Activated T-cell treated with anti-CD3 and anti-CD28 coated beads, Interleukin-2, amount 50 U/mL, for 4 hours (primary cell): ENCODE data around the gene UEVLD. TPM values are rescaled to one million over a fixed set of nuclear protein-coding genes. Genes with fewer than 3 reads are reported as not detected.

Experiments
- ATAC-seq, 2 donors: fragments of 200-7000 bp; cut with Tn5 transposase; one replicate each; pipeline ENCODE4 v1.10.0; 2021
- DNase-seq: peaks from one replicate; pipeline ENCODE4 v3.0.0-alpha.2; 2020
- H3K27me3 Mint-ChIP-seq: one replicate; pipeline ENCODE4 v1.8.0; 2021; ENCODE audit warnings: low read depth, mixed read lengths
- H3K36me3 Mint-ChIP-seq: one replicate; pipeline ENCODE4 v1.8.0; 2022; ENCODE audit warnings: mixed read lengths; ENCODE audit not compliant: insufficient read depth
- H3K4me1 Mint-ChIP-seq: one replicate; pipeline ENCODE4 v1.8.0; 2021; ENCODE audit warnings: low read depth, mixed read lengths
- H3K4me3 Mint-ChIP-seq: one replicate; pipeline ENCODE4 v1.8.0; 2021; ENCODE audit warnings: mild to moderate bottlenecking, moderate library complexity, mixed read lengths
- H3K9me3 Mint-ChIP-seq: one replicate; pipeline ENCODE4 v1.8.0; 2021; ENCODE audit warnings: mixed read lengths
- total RNA-seq, 3 donors: library from RNA; stranded (reverse); gene quantifications; one replicate each; pipeline ENCODE4 v1.2.1, GENCODE V29; 2021

The UEVLD gene
- total RNA-seq, 3 donors from 2014 or later = 9.5 to 11.6 (median 10.8) TPM

GRCh38 chr11:18495703-18496102 lies 92.8 kb downstream of the UEVLD start:
- DNase-seq (no peak), ATAC-seq (no peak)
- no peaks in the 10 kb centered on the region for H3K9me3 Mint-ChIP-seq
- no peak overlapping the region for H3K4me3 Mint-ChIP-seq
- H3K27me3 Mint-ChIP-seq = no peaks in the 10 kb centered on the region
- H3K4me1 Mint-ChIP-seq = peaks cover 5% of the 10 kb centered on the region
- peaks cover 38% of the 10 kb centered on the region for H3K36me3 Mint-ChIP-seq

- DNase-seq (no peak), ATAC-seq (no peak)
- Mint-ChIP-seq H3K4me3 (no peak overlapping the region), H3K9me3 (no peaks in the 10 kb centered on the region), H3K4me1 (peaks cover 5% of the 10 kb centered on the region), H3K36me3 (peaks cover 38% of the 10 kb centered on the region), H3K27me3 (no peaks in the 10 kb centered on the region)
These were observed 93.3 kb downstream of the UEVLD start for GRCh38 chr11:18495271-18495670.

DNA sequence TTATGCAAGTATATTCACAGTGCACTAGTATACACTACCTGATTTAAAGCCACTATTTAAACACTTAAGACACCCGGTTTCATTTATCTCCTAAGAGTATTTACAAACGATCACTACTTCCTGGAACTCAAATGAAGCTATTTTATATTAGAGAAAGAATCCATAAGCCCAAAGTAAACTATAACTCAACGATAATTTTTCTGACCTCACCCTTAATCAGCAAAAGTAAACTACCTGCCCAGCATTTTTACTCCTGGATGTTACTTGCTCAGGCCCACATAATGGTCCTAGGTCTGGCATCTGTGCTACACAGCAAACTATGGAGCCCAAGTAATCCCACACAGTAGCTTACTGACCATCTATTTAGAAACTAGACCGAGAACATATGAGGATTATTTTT lies 95.2 kb downstream of the UEVLD start:
- Mint-ChIP-seq H3K36me3 (peaks cover 35% of the 10 kb centered on the region), H3K9me3 (no peaks in the 10 kb centered on the region), H3K4me3 (no peak overlapping the region), H3K4me1 (peaks cover 5% of the 10 kb centered on the region), H3K27me3 (no peaks in the 10 kb centered on the region)
- ATAC-seq (no peak), DNase-seq (no peak)

- ATAC-seq (no peak), DNase-seq (no peak)
- Mint-ChIP-seq H3K9me3 (no peaks in the 10 kb centered on the region), H3K27me3 (no peaks in the 10 kb centered on the region), H3K36me3 (peaks cover 33% of the 10 kb centered on the region), H3K4me3 (no peak overlapping the region), H3K4me1 (peaks cover 5% of the 10 kb centered on the region)
These were observed 95.6 kb downstream of the UEVLD start for GRCh38 chr11:18492888-18493287.

- H3K36me3 Mint-ChIP-seq = peaks cover 38% of the 10 kb centered on the region
- no peak for ATAC-seq
- no peaks in the 10 kb centered on the region for H3K9me3 Mint-ChIP-seq
- no peak for DNase-seq
- peaks cover 5% of the 10 kb centered on the region for H3K4me1 Mint-ChIP-seq
- no peak overlapping the region for H3K4me3 Mint-ChIP-seq
- no peaks in the 10 kb centered on the region for H3K27me3 Mint-ChIP-seq
These were observed 96.6 kb downstream of the UEVLD start for GRCh38 chr11:18491924-18492323.

DNA sequence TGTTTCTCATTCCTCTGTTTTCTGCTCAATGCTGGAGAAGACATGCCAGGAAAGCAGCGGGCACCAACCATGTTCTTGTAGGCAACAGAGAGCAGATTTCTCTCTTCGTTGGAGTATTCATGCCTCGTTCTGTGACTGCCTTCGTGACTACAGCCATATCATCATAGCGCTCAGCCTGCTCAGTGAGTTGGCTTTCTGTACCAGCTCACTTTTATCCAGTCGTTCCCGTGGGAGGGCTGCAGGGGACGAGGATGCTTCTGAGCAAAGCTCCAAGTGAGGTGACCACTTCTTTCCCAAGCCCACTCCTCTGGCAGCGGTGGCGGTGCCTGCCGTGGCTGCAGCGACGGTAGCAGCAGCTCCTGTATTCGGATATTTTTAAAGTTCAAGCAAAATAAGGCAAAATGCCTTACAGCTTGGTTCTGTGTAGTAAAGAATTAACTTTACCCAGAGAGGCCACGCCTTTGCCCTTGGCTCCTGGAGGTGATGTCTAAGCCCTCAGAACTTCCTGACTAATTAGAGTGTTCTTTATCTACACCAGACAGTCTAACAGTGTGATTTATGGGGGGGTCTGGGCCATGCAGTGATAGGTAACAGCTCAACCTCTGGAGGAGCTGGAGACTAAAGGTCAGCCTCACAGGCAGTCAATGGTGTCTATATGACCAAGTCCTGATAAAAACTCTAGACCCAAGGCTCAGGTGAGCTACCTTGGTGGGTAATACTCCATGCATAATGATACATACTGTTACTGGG lies 97.6 kb downstream of the UEVLD start:
- H3K9me3 Mint-ChIP-seq = no peaks in the 10 kb centered on the region
- H3K36me3 Mint-ChIP-seq = peaks cover 43% of the 10 kb centered on the region
- no peak overlapping the region for H3K4me3 Mint-ChIP-seq
- DNase-seq = no peak
- no peak for ATAC-seq
- H3K27me3 Mint-ChIP-seq = no peaks in the 10 kb centered on the region
- peaks cover 5% of the 10 kb centered on the region for H3K4me1 Mint-ChIP-seq

- Mint-ChIP-seq H3K9me3 (no peaks in the 10 kb centered on the region), H3K4me3 (no peak overlapping the region), H3K36me3 (peaks cover 38% of the 10 kb centered on the region), H3K4me1 (peaks cover 3% of the 10 kb centered on the region), H3K27me3 (no peaks in the 10 kb centered on the region)
- DNase-seq = no peak
- no peak for ATAC-seq
These were observed 98.2 kb downstream of the UEVLD start for GRCh38 chr11:18490319-18490718.

GRCh38 chr11:18485913-18486528 lies 102.5 kb downstream of the UEVLD start:
- H3K27me3 Mint-ChIP-seq = no peaks in the 10 kb centered on the region
- no peaks in the 10 kb centered on the region for H3K9me3 Mint-ChIP-seq
- ATAC-seq (peak in 1 of 2 donors; percentile 40), DNase-seq (no peak)
- H3K4me1 Mint-ChIP-seq = no peaks in the 10 kb centered on the region
- H3K36me3 Mint-ChIP-seq = peaks cover 52% of the 10 kb centered on the region
- no peak overlapping the region for H3K4me3 Mint-ChIP-seq

Other genes starting within 250 kb of the UEVLD start
- gene LDHA, start 194.2 kb downstream of the UEVLD start, total RNA-seq = 1,000 to 10,000 TPM; 1,291 to 1,542 (median 1,369) TPM
- gene LDHC, start 176.4 kb downstream of the UEVLD start, total RNA-seq = 1 to 10 TPM in 1 of 3 donors, not detected in 2; 1.8 TPM
- gene LDHAL6A, start 132.9 kb downstream of the UEVLD start, total RNA-seq = not detected
- gene TSG101, start 61.8 kb downstream of the UEVLD start, total RNA-seq = 10 to 100 TPM; 44.9 to 48.1 (median 45.4) TPM
- gene MISFA, start 11.1 kb upstream of the UEVLD start, total RNA-seq = under 1 TPM; 0.43 to 0.96 (median 0.61) TPM
- gene SPTY2D1, start 45.6 kb upstream of the UEVLD start, total RNA-seq = 10 to 100 TPM; 24.5 to 30.2 (median 28.2) TPM
- under 1 TPM; 0.13 to 0.38 (median 0.18) TPM for gene TMEM86A, start 110.0 kb upstream of the UEVLD start, total RNA-seq
- under 1 TPM; 0.16 to 0.60 (median 0.53) TPM for gene IGSF22, start 137.5 kb upstream of the UEVLD start, total RNA-seq
- gene PTPN5, start 203.1 kb upstream of the UEVLD start, total RNA-seq = not detected